Measurements from ENCODE around the gene PLPP4.

PLPP4 gene

DNA sequence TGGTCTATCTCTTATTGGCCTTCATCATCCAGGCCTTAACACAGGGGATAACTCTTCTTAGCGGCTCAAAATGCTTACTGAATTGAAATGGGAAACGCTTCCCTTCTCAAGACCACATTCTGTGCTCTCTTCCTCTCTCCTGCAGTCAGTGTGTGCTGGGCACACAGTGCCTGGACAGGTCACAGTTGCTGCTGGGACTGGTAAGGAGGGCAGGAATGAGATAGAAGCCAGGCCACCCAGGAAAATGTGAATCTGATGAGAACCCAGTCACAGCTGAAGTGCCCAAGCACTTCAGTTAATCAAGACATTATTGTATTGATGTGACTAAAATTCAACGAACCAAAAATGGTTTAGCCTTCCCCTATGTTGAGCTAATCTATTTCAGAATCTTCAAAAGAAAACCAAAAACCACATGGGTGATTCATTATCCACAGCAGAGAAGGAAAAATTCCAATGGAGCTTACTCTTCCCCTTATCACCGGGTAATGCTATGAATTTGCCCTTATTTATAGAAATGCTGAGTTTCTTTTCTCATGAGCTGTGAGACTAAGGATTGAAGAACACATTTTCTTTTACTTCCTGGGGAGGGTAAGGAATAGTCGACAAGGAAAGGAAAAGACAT is 41.2 kb upstream of the PLPP4 start:
- TF ChIP-seq POLR2AphosphoS5 (IDR thresholded peaks at IDR 0.05; ENCODE audit: low read depth) = no peak
- no peak for TF ChIP-seq GABPA (IDR thresholded peaks at IDR 0.05; ENCODE audit: low read depth)
- no peak for TF ChIP-seq SPI1 (IDR thresholded peaks at IDR 0.05; ENCODE audit: borderline replicate concordance, low read depth)
- TF ChIP-seq, protein P1, sequence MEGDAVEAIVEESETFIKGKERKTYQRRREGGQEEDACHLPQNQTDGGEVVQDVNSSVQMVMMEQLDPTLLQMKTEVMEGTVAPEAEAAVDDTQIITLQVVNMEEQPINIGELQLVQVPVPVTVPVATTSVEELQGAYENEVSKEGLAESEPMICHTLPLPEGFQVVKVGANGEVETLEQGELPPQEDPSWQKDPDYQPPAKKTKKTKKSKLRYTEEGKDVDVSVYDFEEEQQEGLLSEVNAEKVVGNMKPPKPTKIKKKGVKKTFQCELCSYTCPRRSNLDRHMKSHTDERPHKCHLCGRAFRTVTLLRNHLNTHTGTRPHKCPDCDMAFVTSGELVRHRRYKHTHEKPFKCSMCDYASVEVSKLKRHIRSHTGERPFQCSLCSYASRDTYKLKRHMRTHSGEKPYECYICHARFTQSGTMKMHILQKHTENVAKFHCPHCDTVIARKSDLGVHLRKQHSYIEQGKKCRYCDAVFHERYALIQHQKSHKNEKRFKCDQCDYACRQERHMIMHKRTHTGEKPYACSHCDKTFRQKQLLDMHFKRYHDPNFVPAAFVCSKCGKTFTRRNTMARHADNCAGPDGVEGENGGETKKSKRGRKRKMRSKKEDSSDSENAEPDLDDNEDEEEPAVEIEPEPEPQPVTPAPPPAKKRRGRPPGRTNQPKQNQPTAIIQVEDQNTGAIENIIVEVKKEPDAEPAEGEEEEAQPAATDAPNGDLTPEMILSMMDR (IDR thresholded peaks at IDR 0.05; ENCODE audit: insufficient read depth, low read length) = no peak
- TF ChIP-seq, protein P2, sequence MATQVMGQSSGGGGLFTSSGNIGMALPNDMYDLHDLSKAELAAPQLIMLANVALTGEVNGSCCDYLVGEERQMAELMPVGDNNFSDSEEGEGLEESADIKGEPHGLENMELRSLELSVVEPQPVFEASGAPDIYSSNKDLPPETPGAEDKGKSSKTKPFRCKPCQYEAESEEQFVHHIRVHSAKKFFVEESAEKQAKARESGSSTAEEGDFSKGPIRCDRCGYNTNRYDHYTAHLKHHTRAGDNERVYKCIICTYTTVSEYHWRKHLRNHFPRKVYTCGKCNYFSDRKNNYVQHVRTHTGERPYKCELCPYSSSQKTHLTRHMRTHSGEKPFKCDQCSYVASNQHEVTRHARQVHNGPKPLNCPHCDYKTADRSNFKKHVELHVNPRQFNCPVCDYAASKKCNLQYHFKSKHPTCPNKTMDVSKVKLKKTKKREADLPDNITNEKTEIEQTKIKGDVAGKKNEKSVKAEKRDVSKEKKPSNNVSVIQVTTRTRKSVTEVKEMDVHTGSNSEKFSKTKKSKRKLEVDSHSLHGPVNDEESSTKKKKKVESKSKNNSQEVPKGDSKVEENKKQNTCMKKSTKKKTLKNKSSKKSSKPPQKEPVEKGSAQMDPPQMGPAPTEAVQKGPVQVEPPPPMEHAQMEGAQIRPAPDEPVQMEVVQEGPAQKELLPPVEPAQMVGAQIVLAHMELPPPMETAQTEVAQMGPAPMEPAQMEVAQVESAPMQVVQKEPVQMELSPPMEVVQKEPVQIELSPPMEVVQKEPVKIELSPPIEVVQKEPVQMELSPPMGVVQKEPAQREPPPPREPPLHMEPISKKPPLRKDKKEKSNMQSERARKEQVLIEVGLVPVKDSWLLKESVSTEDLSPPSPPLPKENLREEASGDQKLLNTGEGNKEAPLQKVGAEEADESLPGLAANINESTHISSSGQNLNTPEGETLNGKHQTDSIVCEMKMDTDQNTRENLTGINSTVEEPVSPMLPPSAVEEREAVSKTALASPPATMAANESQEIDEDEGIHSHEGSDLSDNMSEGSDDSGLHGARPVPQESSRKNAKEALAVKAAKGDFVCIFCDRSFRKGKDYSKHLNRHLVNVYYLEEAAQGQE (IDR thresholded peaks at IDR 0.05; ENCODE audit: insufficient replicate concordance, low read depth) = no peak
- Histone ChIP-seq H3K27ac (replicated peaks) (no peak overlapping the region), H3K4me3 (replicated peaks; ENCODE audit: insufficient read depth, low read length) (no peak overlapping the region), H3K27me3 (ENCODE audit: insufficient read depth, poor library complexity, severe bottlenecking) (no peaks in the 10 kb centered on the region)
- no peak for DNase-seq (ENCODE audit: low read depth in 1 of 2, low spot score in 1 of 2)

DNA sequence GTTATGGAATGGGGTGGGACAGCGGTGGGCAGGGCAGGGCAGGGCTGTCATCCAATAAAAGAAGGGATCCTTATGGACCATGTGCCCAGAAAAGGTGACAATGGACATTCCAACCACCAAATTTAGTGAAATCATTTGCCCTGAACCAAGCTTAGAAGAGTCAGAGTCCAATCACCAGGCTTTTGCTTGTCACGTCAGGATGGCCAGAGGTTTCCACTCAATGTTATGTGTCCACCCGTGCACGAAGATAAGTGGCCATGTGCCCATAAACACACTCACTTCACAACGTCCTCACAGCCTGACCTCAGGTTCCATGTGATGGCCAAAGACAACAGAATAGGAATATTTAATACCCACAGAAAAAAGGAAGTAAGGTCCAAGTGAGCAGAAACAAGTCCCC is 36.6 kb upstream of the PLPP4 start:
- no peak for TF ChIP-seq SPI1 (IDR thresholded peaks at IDR 0.05; ENCODE audit: borderline replicate concordance, low read depth)
- TF ChIP-seq, protein P2 (IDR thresholded peaks at IDR 0.05; ENCODE audit: insufficient replicate concordance, low read depth) = no peak
- no peak for TF ChIP-seq GABPA (IDR thresholded peaks at IDR 0.05; ENCODE audit: low read depth)
- TF ChIP-seq POLR2AphosphoS5 (IDR thresholded peaks at IDR 0.05; ENCODE audit: low read depth) = no peak
- TF ChIP-seq, protein P1 (IDR thresholded peaks at IDR 0.05; ENCODE audit: insufficient read depth, low read length) = no peak
- no peaks in the 10 kb centered on the region for H3K27me3 ChIP-seq (ENCODE audit: insufficient read depth, poor library complexity, severe bottlenecking)
- no peak overlapping the region for H3K4me3 ChIP-seq (replicated peaks; ENCODE audit: insufficient read depth, low read length)
- no peak overlapping the region for H3K27ac ChIP-seq (replicated peaks)
- DNase-seq (ENCODE audit: low read depth in 1 of 2, low spot score in 1 of 2) = no peak

DNA sequence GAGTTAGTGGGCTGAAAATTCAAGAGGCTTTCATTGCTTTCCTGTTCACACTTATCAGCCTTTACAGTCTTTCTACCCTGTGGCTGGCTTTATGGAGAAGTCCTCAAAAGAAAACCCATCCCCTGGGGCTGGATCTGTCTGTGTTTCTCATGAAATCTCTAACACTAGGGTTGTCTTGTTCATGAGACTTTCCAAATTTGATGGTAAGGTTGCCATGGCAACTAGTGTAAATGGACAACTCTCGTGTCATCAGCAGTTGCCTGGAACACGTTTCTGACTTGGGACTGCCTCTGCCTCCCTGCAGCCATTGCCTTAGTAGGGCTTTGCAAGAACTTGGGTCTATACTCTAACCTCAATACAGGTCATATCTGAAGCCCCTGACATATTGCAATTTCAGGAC is 35.8 kb upstream of the PLPP4 start:
- Histone ChIP-seq H3K27ac (replicated peaks) (no peak overlapping the region), H3K4me3 (replicated peaks; ENCODE audit: insufficient read depth, low read length) (no peak overlapping the region), H3K27me3 (ENCODE audit: insufficient read depth, poor library complexity, severe bottlenecking) (no peaks in the 10 kb centered on the region)
- TF ChIP-seq SPI1 (IDR thresholded peaks at IDR 0.05; ENCODE audit: borderline replicate concordance, low read depth) (no peak), GABPA (IDR thresholded peaks at IDR 0.05; ENCODE audit: low read depth) (no peak), POLR2AphosphoS5 (IDR thresholded peaks at IDR 0.05; ENCODE audit: low read depth) (no peak)
- TF ChIP-seq, protein P1 (IDR thresholded peaks at IDR 0.05; ENCODE audit: insufficient read depth, low read length) = no peak
- TF ChIP-seq, protein P2 (IDR thresholded peaks at IDR 0.05; ENCODE audit: insufficient replicate concordance, low read depth) = no peak
- no peak for DNase-seq (ENCODE audit: low read depth in 1 of 2, low spot score in 1 of 2)

All from HL-60 (cell line).